Suppressor macrophage treated with lipopolysaccharide for 4 hours (primary cell): ENCODE results near the gene CRIM1.

Experiments
- DNase-seq: peaks from one replicate; pipeline ENCODE4 v3.0.0-alpha.2; 2020

The CRIM1 gene

DNA sequence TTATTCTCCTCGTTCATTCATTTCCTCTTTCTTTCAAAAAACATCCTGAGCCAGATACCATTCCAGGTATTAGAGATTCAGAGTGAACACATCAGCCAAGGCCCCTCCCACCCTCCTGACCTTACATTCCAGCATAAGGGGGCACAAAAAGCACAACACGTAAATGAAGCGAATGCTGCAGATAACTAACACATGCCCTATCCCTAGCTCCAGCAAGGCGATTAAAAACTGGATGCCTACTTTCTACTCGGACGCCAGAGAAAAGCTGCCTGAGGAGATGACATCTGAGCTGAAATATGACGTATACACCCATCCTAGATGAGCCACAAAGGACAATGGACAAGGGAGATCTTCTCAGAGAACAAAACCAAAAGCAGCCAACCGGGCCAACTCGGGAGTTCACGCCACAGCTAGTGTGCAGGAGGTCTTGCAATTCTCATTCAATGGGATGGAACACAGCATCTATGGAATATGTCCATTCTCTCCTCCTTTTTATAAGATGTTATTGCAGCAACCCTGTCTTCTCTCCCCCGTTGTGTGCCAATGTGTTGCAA lies 208.9 kb downstream of the CRIM1 start:
- DNase-seq = no peak

DNA sequence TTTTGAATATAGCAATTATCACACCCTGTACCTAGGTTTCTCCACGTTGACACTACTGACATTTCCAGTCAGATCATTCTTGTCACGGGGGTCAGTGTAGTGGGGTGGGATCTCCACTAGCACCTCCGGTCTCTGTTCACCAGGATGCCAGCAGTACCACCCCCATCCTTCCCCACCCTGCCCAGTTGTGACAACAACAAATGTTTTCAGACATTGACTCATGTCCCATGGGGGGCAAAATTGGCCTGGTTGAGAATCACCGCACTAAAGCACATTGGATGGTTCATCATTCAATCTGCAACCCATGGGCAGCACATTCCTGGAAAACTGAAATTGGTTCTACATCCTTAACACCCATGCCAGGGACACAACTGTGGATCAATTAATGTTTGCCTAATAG lies 210.1 kb downstream of the CRIM1 start:
- DNase-seq = no peak

DNA sequence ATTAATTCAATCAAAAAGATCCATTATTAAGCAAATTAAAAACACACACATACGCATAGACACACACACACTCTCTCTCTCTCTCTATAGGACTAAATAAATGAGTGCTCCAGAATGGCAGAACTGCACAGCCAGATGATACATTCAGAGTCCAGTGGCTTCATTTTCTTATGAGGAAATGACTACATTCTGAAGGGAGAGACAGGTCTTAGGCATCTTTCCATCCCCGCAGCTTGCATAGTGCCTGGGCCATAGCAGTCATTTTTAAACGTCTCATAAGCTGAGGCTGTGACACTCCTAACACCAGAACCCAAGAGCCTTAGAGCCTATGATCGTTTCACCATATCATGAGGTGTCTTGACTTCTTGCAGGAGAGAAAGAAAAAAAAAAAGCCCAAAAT lies 211.3 kb downstream of the CRIM1 start:
- no peak for DNase-seq

DNA sequence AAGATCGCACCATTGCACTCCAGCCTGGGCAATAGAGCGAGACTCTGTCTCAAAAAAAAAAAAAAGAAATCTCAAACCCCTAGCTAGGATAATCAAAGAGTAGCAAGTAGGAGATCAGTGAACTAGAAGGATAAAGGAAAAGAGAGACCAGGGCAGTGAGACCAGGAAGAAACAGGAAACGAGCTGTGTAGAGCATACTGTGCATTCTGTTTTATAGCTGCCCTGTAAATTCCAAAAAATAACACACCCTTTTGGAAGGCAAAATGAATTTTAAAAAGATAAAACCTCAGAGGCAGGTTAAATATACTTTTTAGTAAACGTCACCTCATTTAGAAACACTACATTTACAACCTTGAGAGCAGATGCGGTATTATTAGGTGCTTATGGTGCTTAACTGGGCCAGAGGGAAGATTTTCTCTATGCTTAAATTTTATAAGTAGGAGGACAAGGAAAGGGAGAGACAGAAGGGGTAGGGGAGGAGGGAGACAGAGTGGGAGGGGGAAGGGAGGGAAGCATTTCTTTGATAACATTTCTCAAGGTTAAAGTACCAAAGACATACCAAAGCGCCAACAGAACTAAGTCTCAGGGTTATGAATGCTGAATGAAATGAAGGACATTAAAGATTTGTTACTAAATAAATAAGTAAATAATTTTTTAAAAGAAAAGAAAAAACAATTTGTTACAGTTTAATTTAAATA lies 212.3 kb downstream of the CRIM1 start:
- no peak for DNase-seq

DNA sequence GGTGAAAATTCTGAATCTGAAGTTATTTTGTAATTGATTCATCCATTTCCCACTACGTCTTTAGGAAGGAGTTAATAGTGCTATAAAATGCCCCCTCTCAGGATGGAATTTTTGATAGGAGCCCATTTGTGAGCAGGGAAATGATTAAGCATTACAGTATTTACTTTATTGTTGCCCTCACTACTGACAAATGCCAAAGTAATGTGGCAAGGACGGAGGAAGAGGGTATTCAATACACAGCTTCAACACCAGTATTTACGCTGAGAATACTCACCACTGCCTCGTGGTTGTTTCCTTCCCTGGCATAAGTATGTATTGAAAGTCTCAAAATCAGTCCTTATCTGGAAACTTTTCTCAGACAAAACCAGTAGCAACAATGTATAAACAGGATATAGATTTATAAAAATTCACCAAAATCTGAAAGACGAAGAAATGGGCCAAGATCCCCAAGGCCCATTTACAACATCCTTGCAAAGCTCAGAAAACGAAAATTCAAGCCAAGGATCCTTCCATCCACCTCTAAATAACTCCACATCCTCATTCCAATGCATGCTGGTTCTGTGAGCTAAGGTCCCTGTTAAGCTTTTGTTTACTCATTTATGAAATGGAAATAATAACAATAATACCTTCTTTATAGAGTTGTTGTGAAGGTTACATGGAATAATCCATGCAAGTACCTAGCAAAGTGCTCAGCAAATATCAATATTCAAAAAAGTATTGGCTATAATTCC lies 213.1 kb downstream of the CRIM1 start:
- DNase-seq = no peak

DNA sequence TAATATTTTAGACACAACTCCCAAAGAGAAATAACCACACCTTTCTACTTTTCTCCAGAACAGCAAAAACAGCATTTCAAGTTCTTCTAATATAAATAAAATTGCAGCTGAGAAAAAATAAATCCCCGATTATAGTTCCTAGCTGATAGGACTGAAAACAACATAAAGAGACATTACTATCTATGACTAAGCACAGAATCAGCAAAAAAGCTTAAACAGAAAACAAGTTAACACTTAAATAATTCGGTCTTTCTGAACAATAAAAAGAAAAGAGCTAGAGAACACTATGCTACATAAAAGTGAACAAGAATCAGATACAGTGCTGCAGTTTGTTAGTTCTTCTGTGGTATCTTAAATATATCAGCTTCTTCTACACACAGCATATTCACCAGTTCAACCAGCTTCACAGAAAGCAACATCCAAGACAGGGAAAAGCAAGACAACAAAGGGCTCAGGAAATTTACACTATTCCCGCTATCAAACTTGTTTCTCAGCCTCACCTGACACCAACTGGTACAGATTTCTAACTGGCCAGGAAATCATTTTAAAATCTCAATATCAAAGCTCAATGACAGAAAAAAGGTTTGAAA lies 213.8 kb downstream of the CRIM1 start:
- no peak for DNase-seq

DNA sequence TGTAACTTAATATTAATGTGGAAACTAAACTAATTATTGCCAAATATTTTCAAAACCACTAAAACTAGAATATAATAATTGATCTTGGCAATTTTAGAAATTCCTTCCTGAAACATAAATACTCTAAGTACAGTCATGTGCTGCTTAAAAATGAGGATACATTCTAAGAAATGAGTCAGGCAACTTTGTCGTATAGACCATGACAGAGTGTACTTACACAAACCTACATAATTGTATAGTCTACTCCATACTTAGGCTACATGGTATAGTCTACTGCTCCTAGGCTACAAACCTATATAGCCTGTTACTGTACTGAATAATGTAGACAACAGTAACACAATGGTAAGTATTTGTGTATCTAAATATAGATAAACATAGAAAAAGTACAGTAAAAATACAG lies 214.8 kb downstream of the CRIM1 start:
- DNase-seq = no peak

DNA sequence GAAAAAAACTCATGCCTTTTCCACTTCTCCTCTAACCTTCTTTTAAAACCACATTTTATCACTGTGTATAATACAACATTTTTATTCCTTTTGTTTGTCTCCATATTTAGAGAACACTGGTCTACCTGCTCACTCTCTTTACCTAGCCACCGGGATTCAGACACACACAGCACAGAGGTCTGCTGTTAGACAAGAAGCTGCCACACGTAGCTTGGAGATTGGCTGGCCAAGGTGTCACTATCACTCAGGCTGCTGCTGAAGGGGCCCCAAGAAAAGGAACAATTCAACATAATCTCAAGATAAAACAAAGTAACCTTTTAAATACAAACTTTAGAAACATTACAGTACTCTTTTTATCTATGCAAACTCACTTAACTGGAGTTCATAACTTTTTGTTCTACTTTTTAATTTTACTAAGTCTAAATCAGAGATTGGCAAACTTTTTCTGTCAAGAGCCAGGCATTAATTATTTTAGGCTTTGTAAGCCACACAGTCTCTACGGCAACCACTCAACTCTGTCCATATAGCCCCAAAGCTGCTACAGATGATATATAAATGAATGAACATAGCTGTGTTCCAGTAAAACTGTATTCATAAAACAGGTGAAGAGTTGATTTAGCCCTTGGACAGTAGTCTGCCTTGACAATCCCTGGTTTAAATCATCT lies 216.6 kb downstream of the CRIM1 start:
- DNase-seq = no peak

DNA sequence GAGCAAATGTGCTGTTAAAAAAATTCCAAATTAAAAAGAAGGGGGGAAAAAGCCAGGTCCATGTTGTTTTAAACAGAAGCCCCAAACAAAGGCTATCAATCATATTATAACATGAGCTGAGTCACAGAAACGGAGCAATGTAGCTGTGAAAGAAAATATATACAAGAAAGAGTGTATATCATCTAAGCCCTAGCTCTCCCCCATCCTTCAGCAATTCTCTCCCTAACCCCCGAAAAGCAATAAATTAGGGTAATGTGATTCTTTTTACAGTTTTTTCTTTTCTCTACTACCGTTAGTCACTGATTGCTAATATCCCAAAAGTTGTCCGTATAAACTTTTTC lies 217.1 kb downstream of the CRIM1 start:
- no peak for DNase-seq

DNA sequence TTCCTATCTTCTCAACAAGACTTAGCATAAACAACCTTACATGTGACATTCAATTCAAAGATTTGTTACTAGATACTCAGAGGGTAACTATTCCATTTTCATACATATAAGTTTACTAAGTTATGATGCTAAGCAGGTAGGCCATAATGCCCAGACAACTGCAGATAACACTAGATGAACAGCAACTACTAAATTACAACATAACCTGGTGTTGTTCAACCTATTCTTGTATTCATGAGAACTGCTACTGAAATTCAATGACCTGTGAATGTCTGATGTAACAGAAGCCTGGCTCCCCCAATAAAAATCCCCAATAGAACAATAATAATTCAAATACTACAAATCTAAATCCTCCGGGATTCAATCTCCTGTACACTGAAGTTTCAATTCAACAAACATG lies 217.6 kb downstream of the CRIM1 start:
- no peak for DNase-seq

DNA sequence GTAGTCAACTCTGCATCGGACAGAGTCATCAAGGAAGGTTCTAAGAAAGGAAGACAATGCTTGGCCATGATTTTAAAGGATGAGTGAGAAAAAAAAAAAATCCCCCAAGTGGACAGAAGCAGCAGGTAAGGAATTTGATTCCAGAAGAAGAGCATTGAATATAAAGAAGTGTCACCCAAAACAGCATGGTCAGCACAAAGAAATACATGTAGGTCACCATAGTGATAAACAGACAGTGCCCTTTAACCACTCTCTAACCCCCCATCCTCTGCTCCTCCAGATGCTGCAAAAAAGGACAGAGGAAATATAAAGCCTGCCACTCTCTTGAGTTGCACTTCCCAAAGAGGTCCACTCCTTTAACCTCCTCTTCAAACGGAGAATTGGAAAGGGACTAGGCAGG lies 219.0 kb downstream of the CRIM1 start:
- DNase-seq = no peak

DNA sequence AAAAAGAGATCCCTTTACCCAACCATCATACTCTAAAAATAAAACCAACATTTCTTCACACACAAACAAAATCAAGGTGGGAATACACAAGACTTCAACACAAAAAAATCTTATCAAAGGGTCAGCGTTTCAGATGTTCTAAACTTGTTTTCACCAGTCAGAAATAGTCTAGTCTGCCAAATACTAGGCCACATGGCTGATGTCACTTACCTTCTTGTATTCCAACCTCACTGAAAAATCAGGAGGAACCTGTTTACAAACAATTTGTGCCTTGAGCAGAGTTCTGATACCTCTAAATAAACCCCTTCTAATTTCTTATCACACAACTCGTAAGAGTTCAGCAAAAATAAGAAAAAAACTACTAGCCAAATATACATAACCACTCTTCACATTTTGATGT lies 222.3 kb downstream of the CRIM1 start:
- no peak for DNase-seq

DNA sequence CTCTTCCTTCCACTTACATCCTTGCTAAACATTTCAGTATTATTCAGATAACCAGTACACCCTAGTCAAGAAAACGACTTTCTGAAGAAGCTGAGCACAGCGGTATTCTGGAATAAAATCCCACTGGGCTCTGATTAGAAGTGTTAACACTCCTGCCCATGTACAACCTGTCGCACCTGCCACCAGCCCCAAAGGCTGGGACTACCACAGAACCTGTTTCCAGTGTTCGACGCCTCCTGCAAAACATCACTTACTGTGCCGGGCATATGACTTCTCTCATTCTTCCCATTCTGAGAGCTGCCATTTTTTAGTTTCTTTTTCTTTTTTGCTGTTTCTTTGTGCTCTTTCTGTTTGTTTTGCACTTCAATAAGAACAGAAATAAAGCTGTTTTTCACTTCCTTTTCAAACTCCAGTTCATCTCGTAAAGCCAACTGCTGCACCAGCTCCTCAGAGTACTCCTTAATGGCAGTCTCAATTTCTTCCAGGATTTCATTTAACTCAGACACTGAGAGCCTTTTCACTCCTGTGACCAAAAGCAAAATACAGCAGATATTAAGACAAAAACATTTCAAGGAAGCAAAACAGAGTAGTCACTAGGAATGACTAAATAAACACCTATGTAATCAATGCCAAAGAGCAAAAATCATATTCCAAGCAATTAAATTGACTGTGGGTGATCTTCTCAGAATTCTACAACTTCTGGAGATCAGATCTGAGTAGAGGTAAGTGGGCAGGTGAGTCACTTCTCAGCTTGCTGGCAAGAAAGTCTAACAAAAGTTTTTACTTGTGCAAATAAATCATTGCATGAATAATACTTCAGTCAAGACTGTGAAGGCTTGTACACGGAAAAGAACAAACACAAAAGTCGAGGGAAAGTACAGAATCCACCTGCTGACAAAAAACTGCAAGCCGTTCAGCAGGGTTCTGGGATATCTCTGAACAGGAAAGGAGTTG lies 223.0 kb downstream of the CRIM1 start:
- DNase-seq = no peak

DNA sequence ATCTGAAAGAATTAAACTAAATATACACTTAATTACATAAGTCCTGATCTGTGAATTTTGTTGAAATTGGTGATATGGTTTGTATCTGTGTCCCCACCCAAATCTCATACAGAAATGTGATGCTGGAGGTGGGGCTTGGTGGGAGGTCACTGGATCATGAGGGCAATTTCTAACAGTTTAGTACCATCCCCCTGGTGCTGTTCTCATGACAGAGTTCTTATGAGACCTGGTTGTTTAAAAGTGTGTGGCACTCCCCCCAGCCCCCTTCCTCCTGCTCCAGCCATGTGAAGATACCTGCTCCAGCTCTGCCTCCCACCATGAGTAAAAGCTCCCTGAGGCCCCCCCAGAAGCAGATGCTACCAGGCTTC lies 223.7 kb downstream of the CRIM1 start:
- DNase-seq = no peak

DNA sequence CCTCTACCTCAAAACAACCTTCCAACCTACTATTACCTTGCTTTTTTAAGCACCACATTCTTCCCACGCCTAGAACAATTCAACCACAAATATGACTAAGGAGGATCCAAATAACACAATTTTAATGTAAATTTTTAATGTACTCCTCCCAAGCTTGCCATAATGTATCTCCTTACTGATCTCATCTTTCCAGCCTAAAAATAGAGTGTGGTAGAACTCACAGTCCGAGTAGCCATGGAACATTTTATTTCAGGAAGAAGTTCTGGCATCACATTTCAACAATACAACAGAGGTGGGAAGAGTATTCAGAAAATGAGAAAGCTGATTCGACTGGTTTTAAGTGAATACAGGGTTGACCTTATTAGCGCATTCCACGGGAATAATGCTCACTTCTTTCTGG lies 227.0 kb downstream of the CRIM1 start:
- DNase-seq = no peak

DNA sequence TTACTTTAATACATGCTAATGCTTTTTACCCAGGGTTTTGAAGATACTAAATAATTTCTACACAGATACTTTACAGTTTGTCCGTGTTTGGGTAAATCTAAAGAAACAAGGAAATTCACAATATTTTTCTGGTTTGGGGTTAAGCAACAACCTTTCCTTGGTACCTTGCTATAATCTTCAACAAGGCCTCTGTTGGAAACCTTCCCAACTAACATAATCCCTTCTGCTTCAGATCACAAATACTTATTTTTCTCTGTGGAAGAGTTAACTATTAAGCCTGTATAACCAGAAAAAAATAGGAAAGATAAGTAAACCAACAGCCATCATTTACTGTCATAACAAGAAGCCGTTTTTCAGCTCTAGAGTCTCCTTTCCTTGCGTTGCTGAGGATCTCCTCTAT lies 227.4 kb downstream of the CRIM1 start:
- no peak for DNase-seq

DNA sequence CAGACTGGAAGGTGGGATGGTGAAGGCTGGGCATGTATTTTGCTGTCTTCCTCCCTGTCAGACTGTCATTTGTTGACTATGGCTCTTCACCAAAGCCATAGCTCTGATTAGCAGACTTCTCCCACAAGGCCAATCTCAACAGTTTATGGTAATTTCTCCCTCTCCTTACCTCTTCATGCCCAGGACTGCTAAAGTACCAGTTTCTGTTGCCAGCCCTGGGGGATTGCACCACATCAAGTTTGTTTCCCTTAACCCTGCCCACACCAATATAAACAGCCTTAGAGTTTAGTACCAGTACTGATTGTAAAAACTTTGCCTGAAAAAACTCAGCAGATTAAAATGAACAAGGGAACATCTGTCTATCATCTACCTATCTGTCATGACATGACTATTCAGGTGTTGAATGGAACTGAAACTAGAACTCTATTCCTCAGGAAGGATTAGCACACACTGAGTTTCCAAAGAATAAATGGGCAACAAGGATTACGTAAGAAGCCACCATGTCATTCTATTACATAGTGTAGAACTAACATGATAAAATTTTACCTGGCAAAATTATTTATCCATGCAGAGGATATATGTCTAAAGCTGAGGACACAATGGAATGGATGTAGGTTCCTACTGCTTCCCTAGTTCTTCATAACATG lies 228.7 kb downstream of the CRIM1 start:
- DNase-seq = no peak

DNA sequence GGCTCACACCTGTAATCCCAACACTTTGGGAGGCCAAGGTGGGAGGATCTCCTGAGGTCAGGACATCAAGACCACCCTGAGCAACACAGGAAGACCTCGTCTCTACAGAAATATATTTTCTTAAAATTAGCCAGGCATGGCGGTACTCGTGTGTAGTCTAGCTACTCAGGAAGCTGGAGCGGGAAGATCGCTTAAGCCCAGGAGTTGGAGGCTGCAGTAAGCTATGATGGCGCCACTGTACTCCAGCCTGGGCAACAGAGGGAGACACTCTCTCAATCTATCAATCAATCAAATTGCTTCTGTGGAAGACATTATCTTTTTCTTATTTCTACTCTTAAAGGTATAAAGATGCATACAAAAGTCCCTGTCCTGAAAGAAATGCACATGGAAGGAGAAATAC lies 231.1 kb downstream of the CRIM1 start:
- no peak for DNase-seq

DNA sequence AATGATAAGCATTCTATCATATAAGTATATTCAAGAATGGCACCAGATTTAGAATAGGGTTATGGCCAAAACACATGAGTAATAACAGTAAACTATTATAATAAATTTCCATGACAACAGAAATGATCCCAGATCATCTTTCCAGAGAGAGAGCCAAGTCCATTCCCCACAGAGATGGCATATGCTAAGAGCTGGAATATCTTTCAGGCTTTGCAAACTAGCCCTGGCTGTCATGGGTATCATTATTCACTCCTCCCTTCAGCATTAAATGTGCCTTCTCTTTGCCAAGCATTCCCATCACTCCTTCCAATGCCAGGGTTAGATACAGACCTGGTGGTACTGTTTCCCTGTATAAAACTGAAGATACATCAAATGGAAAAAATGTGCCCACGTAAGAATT lies 231.5 kb downstream of the CRIM1 start:
- DNase-seq = no peak

DNA sequence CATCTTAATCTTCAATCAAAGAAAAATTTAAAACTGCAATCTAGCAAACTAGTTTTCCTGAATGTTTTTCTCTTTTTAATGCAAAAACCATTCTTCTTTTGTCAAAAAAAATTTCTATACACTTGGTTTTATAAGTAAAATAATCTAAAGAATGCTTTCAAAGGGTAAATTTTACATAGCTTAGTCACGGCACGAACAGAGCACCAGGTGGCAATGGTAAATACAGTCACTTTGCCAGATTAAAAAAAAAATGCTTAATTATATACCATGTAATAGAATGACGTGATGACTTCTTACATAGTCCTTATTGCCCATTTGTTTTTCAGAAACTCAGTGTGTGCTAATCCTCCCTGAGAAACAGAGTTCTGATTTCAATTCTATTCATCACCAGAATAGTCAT lies 232.0 kb downstream of the CRIM1 start:
- no peak for DNase-seq

DNA sequence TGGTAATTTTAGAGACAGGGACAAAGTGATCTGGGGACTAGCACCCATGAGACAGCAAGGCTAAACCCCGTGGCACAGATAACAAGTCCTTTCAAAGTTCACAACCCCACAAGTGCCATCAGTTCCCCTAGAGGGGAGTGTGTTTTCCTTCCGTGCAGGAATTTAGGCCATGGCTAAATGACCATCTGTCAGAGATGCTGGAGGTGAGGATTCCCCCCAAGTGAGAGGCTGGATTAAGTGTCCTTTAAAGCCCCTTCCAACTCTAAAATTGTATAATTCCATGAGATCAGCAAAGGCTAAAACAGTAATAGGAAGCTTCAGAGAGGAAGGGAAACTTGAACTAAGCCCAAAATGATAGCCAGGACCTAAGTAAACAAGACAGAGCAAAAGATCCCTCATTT lies 233.7 kb downstream of the CRIM1 start:
- DNase-seq = no peak

DNA sequence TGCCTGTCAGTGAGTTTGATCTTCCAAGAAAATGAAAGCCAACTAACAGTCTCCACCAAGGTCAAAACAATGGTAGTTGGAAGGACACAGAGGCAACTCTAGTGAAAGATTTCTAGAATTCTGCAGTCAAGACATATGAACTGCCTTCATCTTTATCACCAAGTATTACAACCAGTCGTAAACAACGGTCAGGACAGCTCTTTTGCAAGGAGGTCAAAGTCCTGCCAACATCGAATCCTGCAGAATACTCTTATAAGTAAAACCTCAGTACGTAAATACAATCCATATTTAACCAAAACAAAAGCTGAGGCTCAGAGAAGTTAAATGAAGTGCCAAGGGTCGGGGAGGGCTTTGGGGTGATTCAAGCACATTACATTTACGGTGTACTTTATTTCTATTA lies 239.3 kb downstream of the CRIM1 start:
- DNase-seq = no peak
